Lower lobe of right lung (tissue), 2 donors: ENCODE results near the gene VAV2. TPM values are rescaled to one million over a fixed set of nuclear protein-coding genes. Genes with fewer than 3 reads are reported as not detected.

Experiments
- ATAC-seq, 2 donors: fragments of 200-7000 bp; cut with Tn5 transposase; one replicate each; pipeline ENCODE4 v1.9.1; 2020 to 2022; ENCODE audit warnings: mild to moderate bottlenecking in 2 of 2, moderate library complexity in 2 of 2
- DNase-seq: peaks from one replicate; pipeline ENCODE4 v3.0.0-alpha.2; 2020
- H3K27ac ChIP-seq: fragments of 200-600 bp; one replicate; pipeline ENCODE4 v1.8.0; 2022
- H3K27me3 ChIP-seq: fragments of 200-600 bp; one replicate; pipeline ENCODE4 v1.8.0; 2022; ENCODE audit warnings: low read depth
- H3K36me3 ChIP-seq: fragments of 200-600 bp; one replicate; pipeline ENCODE4 v1.8.0; 2022; ENCODE audit warnings: mild to moderate bottlenecking
- H3K4me1 ChIP-seq: fragments of 200-600 bp; one replicate; pipeline ENCODE4 v1.8.0; 2022
- H3K4me3 ChIP-seq: fragments of 200-600 bp; one replicate; pipeline ENCODE4 v1.8.0; 2022; ENCODE audit warnings: mild to moderate bottlenecking
- H3K9me3 ChIP-seq: fragments of 200-600 bp; one replicate; pipeline ENCODE4 v1.8.0; 2022
- intact Hi-C: fragments of 100-400 bp; cut with DNase I; formaldehyde crosslinking; loops from one replicate; pipeline ENCODE4 v1.11.0; 2022
- total RNA-seq: library from RNA; stranded (reverse); fragmentation: NEBNext Ultra II Directional; extraction: Animal tissue kit (Norgen Biotek cat#: 25700); gene quantifications from one replicate; pipeline ENCODE4 v1.2.1, GENCODE V29; 2021
- TF ChIP-seq, protein P1 (sequence below): fragments of 200-600 bp; IDR thresholded peaks from one replicate; pipeline ENCODE4 v1.8.0; 2022; ENCODE audit warnings: antibody characterized with exemption, mild to moderate bottlenecking
- donor health status: DM: no; HTN: yes; CAD: no; lungs with severe emphysema.

The VAV2 gene
- total RNA-seq, 1 donor from 2014 or later, result 26.9 TPM

DNA sequence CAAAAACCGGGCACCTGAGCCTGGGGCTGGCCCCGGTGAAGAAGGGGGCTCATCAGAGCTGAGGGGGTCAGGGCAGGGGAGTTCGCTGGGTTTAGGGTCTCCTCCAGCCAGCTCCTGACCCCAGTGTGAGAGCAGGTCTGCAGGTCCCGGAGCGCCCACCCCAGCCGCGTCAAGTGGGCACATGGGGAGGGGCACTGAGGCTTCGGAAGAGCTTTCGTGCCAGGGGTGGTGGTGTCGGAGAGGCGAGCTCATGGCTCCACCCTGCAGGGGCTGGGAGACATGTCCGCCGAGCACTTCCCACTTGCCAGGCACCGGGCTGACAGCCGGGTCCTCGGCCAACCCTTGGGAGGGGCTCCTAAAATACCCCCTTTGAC is 13.2 kb downstream of the VAV2 start:
- TF ChIP-seq, protein P1, sequence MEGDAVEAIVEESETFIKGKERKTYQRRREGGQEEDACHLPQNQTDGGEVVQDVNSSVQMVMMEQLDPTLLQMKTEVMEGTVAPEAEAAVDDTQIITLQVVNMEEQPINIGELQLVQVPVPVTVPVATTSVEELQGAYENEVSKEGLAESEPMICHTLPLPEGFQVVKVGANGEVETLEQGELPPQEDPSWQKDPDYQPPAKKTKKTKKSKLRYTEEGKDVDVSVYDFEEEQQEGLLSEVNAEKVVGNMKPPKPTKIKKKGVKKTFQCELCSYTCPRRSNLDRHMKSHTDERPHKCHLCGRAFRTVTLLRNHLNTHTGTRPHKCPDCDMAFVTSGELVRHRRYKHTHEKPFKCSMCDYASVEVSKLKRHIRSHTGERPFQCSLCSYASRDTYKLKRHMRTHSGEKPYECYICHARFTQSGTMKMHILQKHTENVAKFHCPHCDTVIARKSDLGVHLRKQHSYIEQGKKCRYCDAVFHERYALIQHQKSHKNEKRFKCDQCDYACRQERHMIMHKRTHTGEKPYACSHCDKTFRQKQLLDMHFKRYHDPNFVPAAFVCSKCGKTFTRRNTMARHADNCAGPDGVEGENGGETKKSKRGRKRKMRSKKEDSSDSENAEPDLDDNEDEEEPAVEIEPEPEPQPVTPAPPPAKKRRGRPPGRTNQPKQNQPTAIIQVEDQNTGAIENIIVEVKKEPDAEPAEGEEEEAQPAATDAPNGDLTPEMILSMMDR, result no peak
- intact Hi-C loops, result no loop called here
- Histone ChIP-seq H3K27me3 (no peaks in the 10 kb centered on the region), H3K4me3 (peak overlapping the region; percentile 36), H3K9me3 (no peaks in the 10 kb centered on the region), H3K4me1 (peaks cover 35% of the 10 kb centered on the region), H3K27ac (peak overlapping the region; percentile 80), H3K36me3 (no peaks in the 10 kb centered on the region)
- ATAC-seq (no peak), DNase-seq (peak; percentile 41)

DNA sequence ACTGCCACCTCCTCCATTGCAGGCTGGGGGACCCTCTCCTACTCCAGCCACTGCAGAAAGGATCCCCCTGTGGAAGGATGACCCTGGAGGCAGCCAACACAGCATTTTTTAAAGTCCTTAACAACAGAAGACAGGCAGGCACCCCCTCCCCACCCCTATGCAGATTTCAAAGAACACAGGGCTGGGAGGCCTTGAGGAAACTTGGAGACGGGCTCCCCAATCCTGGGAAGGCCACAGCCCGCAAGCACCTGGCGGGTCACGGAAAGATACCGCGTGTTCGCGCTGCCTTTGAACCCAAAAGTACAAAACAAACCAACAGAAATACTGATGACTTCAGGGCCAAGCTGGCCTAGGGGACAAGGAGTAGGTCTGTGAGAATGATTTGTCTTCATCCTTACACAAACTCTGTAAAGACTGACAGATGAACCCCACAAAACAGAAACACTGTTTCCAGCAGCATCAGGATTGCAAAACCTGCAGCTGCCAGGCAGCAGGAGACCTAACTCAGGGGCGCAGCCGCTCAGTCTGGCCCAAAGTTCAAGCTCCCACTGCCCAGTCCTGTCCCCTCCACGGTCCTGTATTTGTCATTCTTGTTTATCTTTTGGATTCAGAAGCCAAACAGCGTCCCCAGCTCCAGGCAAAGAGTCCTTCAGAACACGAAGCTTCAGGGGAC is 13.8 kb downstream of the VAV2 start:
- Histone ChIP-seq H3K27me3 (no peaks in the 10 kb centered on the region), H3K4me1 (peaks cover 35% of the 10 kb centered on the region), H3K36me3 (no peaks in the 10 kb centered on the region), H3K27ac (peak overlapping the region; percentile 80), H3K9me3 (no peaks in the 10 kb centered on the region), H3K4me3 (no peak overlapping the region)
- no peak for ATAC-seq
- intact Hi-C loops, result no loop called here
- TF ChIP-seq, protein P1, result no peak
- DNase-seq, result peak; percentile 28

DNA sequence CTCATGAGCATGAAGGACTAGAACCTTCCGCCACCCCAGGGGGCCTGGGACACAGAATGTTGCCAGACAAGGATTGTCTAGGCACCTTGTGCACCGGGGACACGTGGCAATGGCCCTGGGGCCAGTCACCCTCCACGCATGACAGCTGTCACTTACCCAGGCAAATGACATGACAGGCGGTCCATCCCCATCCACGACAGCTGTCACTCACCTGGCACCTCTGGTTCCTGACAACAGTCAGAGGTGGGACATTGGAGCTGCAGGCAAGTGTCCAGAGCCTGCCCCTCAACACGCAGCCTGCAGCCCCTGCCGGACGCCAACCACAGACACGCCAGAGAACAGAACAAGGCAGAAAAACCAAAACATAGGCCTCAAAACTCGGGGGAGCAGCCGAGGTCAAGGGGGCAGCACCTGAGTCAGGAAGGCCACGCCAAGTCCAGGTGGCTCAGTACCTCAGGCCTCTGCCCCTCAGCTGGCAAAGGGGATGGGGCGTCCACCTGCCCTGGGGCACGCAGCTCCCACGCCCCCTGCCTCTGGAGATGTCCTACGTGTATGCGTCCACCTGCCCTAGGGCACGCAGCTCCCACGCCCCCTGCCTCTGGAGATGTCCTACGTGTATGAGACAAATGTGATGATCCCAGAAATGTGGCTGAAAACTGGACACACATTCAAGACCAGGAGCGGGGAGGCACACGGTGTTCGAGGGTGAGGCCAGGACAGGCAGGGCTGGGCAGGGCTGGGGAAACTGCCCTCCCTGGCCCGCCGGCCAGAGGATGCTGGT is 14.5 kb downstream of the VAV2 start:
- H3K4me1 ChIP-seq, result peaks cover 35% of the 10 kb centered on the region
- DNase-seq (peak; percentile 39), ATAC-seq (no peak)
- intact Hi-C loops, result no loop called here
- no peaks in the 10 kb centered on the region for H3K36me3 ChIP-seq
- TF ChIP-seq, protein P1, result no peak
- no peaks in the 10 kb centered on the region for H3K27me3 ChIP-seq
- H3K27ac ChIP-seq, result no peak overlapping the region
- no peak overlapping the region for H3K4me3 ChIP-seq
- no peaks in the 10 kb centered on the region for H3K9me3 ChIP-seq

DNA sequence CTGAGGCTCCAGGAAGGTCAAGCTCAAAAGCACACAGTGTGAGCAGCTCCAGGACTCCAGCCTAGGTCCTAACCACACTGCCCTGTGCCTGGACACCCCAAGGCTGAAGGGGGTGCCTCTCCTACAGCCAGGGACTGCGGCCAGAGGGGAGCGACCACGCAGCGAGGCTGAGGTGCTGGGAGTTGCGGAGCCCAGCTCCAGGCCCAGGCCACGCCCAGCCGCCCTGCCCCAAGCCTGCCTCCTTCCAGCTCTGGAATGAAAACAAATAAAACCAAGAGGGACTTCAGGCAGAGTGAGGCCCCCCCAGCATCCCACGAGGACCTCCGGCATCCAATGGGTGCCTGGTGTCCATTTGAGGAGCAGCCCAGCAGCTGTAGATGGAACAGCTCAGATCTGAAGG is 15.2 kb downstream of the VAV2 start:
- TF ChIP-seq, protein P1, result no peak
- Histone ChIP-seq H3K9me3 (no peaks in the 10 kb centered on the region), H3K27ac (no peak overlapping the region), H3K4me1 (peaks cover 32% of the 10 kb centered on the region), H3K4me3 (no peak overlapping the region), H3K36me3 (no peaks in the 10 kb centered on the region), H3K27me3 (no peaks in the 10 kb centered on the region)
- intact Hi-C loops, result no loop called here
- DNase-seq, result peak; percentile 39
- no peak for ATAC-seq

DNA sequence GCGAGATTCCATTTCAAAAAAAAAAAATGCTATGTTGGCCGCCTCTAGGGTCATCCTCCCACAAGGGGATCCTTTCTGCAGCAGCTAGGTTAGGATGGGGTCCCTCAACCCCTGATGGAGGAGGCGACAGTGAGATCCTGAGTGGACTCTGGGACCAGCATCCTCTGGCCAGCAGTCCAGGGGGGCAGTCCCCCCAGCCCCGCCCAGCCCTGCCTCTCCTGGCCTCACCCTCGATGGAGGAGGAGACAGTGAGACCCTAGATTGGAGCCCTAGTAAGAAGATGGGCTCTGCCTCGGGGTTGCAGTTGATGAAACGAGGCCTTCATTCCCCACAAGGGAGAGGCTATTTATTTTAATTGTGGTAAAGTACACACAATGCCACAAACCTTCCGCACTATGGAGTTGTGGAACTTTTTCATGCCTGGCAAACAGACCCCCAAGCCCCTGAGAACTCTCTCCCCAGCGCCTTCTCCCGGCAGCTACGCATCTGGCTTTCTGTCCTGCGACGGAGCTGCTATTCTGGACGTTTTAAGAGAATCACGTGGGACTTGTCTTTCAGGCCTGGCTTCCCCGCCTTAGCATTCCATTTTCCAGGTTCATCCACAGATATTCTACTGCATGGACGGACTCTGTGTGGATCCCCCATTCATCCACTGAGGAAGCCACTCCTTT is 15.8 kb downstream of the VAV2 start:
- intact Hi-C loops, result no loop called here
- H3K27ac ChIP-seq, result no peak overlapping the region
- TF ChIP-seq, protein P1, result no peak
- H3K4me1 ChIP-seq, result peaks cover 31% of the 10 kb centered on the region
- DNase-seq (peak; percentile 4), ATAC-seq (no peak)
- H3K4me3 ChIP-seq, result no peak overlapping the region
- H3K27me3 ChIP-seq, result no peaks in the 10 kb centered on the region
- no peaks in the 10 kb centered on the region for H3K9me3 ChIP-seq
- no peaks in the 10 kb centered on the region for H3K36me3 ChIP-seq
